Stimulated activated CD4-positive, alpha-beta T cell treated with anti-CD3 and anti-CD28 coated beads, Interleukin-1b, Interleukin-23, amount 100 ng/mL, for 4 hours (primary cell): ENCODE measurements around the gene TP53INP2.
"Not testable (repeated sequence)": the region's sequence is repeated elsewhere in the genome, so short reads cannot be mapped to it uniquely, and the experiment has no call there.

Experiments
- DNase-seq, 2 donors: peaks; one replicate each; pipeline ENCODE4 v3.0.0-alpha.2; 2020; ENCODE audit warnings: low read depth in 2 of 2

The TP53INP2 gene

GRCh38 chr20:34720266-34720665, 16.1 kb downstream of the TP53INP2 start:
- no peak for DNase-seq

- not testable (repeated sequence) for DNase-seq
Measured at GRCh38 chr20:34722560-34722959, 18.4 kb downstream of the TP53INP2 start.

- no peak for DNase-seq
Measured at GRCh38 chr20:34724172-34724571, 20.0 kb downstream of the TP53INP2 start.

- no peak for DNase-seq
Measured at GRCh38 chr20:34729416-34729815, 25.3 kb downstream of the TP53INP2 start.

- no peak for DNase-seq
Measured at GRCh38 chr20:34732523-34732922, 28.4 kb downstream of the TP53INP2 start.

- no peak for DNase-seq
Measured at GRCh38 chr20:34736106-34736735, 32.1 kb downstream of the TP53INP2 start.

- no peak for DNase-seq
Measured at GRCh38 chr20:34743039-34743438, 38.9 kb downstream of the TP53INP2 start.

- no peak for DNase-seq
Measured at GRCh38 chr20:34744340-34744739, 40.2 kb downstream of the TP53INP2 start.

GRCh38 chr20:34744847-34745246, 40.7 kb downstream of the TP53INP2 start:
- no peak for DNase-seq

- DNase-seq = no peak
Measured at GRCh38 chr20:34746674-34747073, 42.5 kb downstream of the TP53INP2 start.

GRCh38 chr20:34747479-34747878, 43.3 kb downstream of the TP53INP2 start:
- DNase-seq = no peak

GRCh38 chr20:34748709-34749108, 44.6 kb downstream of the TP53INP2 start:
- DNase-seq = no peak

- no peak for DNase-seq
Measured at GRCh38 chr20:34750484-34750883, 46.3 kb downstream of the TP53INP2 start.

GRCh38 chr20:34751453-34751852, 47.3 kb downstream of the TP53INP2 start:
- DNase-seq = no peak

GRCh38 chr20:34753706-34754461, 49.7 kb downstream of the TP53INP2 start:
- DNase-seq = no peak

GRCh38 chr20:34754611-34755010, 50.5 kb downstream of the TP53INP2 start:
- no peak for DNase-seq

GRCh38 chr20:34755367-34755766, 51.2 kb downstream of the TP53INP2 start:
- no peak for DNase-seq

- no peak for DNase-seq
Measured at GRCh38 chr20:34762031-34762555, 57.9 kb downstream of the TP53INP2 start.
